GM23248 (cell line): Measurements from ENCODE around the gene PRKCB.

Experiments
- EZH2 ChIP-seq: fragments of 200-600 bp; sonication (generic); IDR thresholded peaks from 2 replicates; pipeline ENCODE4 v1.6.1; 2018; ENCODE audit warnings: antibody characterized with exemption, mild to moderate bottlenecking; ENCODE audit not compliant: insufficient read depth, poor library complexity, severe bottlenecking
- EZH2phosphoT487 ChIP-seq: fragments of 200-600 bp; sonication (generic); IDR thresholded peaks from 2 replicates; pipeline ENCODE4 v1.6.1; 2018; ENCODE audit warnings: antibody characterized with exemption, moderate library complexity, mild to moderate bottlenecking, low read depth; ENCODE audit not compliant: insufficient read depth

GRCh38 chr16:24174957-24175356 lies 339.2 kb downstream of the PRKCB start:
- TF ChIP-seq EZH2 (no peak), EZH2phosphoT487 (no peak)
